Measurements from ENCODE around the gene SPANXD. TPM values are rescaled to one million over a fixed set of nuclear protein-coding genes. Genes with fewer than 3 reads are reported as not detected.

SPANXD gene
- total and polyA plus RNA-seq, 9 of the 15 experiments (the other 6 are each of a cell fraction or from before 2014, with no cell fraction given) = 0.20 TPM; not detected in 8

DNA sequence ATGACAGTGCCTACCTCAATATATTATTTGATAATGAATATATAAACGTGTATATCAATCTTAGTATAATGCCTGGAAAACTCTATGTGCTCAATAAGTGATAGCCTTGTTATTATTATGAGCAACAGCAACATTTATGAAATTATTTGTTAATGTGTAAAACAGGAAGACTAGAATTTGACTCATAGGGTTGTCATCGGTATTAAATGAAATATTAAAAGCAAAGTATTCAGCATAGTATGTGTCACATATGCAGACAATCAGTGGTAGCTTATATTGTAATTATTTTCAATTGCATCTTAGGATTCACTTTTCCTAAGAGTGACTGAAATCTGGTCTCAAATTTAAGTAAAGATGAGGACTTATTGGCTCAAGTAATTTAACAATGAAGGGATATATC lies 24.6 kb downstream of the SPANXD start:
- Histone ChIP-seq H3K27me3 (ENCODE audit: control insufficient read depth in 2 of 2, insufficient read depth in 2 of 2, low read length in 2 of 2) (no peaks in the 10 kb centered on the region), H3K79me2 (ENCODE audit: control insufficient read depth, insufficient read depth, low read length) (no peaks in the 10 kb centered on the region), H2AFZ (ENCODE audit: low read depth, low read length) (no peak overlapping the region), H3K4me3 (no peak overlapping the region), H3K9me3 (replicated peaks; ENCODE audit: control insufficient read depth, insufficient read depth, low read depth, low read length) (no peaks in the 10 kb centered on the region), H3K9me1 (ENCODE audit: control insufficient read depth, insufficient read depth, low read length) (no peaks in the 10 kb centered on the region), H3K4me2 (ENCODE audit: insufficient read depth, low read length) (no peak overlapping the region), H3K36me3 (ENCODE audit: control insufficient read depth, insufficient read depth, low read length) (no peaks in the 10 kb centered on the region), H4K20me1 (replicated peaks; ENCODE audit: control insufficient read depth, insufficient read depth, low read length) (no peaks in the 10 kb centered on the region), H3K9ac (ENCODE audit: insufficient read depth in 1 of 2, low read depth in 2 of 2, low read length in 2 of 2) (no peak overlapping the region), H3K4me1 (replicated peaks in 1 of 2; ENCODE audit: control insufficient read depth in 2 of 2, insufficient read depth in 2 of 2, low read length in 2 of 2) (no peaks in the 10 kb centered on the region), H3K27ac (ENCODE audit: extremely low read depth, low read depth, low read length) (no peak overlapping the region)
- BruUV-seq (replicated peaks) = no TSS peak
- intact Hi-C loops (cut with micrococcal nuclease) = no loop called here
- FAIRE-seq = no peak
- TF ChIP-seq HNRNPL (IDR thresholded peaks at IDR 0.05; ENCODE audit: low read depth, low read length) = no peak
- in situ Hi-C loops (cut with MboI) = no loop called here
- ChIA-PET POLR2A (no interaction called here), CTCF (ENCODE audit: low intra/inter-chr PET ratio) (no interaction called here)
- 0% methylated on average over 2 of the region's 2 CpGs for WGBS (ENCODE audit: insufficient coverage, low coverage, missing lambda C conversion rate)
- no peak for ATAC-seq
- DNase-seq (ENCODE audit: extremely low read depth in 1 of 4, low spot score in 3 of 4) = no peak

DNA sequence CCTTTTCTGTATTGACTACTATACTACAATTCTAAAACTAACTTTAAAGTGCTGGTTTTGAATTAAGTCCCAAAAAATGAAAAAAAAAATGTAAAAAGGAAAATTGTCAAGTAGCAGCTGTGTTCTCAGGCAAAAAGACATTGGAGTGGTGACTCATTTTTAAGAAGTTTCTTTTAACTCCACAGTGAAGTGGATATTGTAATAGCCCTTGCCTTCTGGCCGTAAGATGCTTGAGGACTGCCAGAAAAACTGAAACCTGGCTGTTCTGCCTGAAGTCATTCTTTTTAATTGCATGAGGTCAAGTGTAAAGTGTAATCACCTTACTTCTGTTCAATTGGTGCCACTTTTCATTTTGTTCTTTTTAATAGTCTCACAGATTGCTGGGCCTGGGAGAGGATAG lies 28.9 kb downstream of the SPANXD start:
- no TSS peak for BruUV-seq (replicated peaks)
- Histone ChIP-seq H3K4me2 (ENCODE audit: insufficient read depth, low read length) (no peak overlapping the region), H3K9me3 (replicated peaks; ENCODE audit: control insufficient read depth, insufficient read depth, low read depth, low read length) (no peaks in the 10 kb centered on the region), H3K9ac (ENCODE audit: insufficient read depth in 1 of 2, low read depth in 2 of 2, low read length in 2 of 2) (no peak overlapping the region), H3K79me2 (ENCODE audit: control insufficient read depth, insufficient read depth, low read length) (no peaks in the 10 kb centered on the region), H3K4me3 (no peak overlapping the region), H3K27me3 (ENCODE audit: control insufficient read depth in 2 of 2, insufficient read depth in 2 of 2, low read length in 2 of 2) (no peaks in the 10 kb centered on the region), H2AFZ (ENCODE audit: low read depth, low read length) (no peak overlapping the region), H3K36me3 (ENCODE audit: control insufficient read depth, insufficient read depth, low read length) (no peaks in the 10 kb centered on the region), H3K9me1 (ENCODE audit: control insufficient read depth, insufficient read depth, low read length) (no peaks in the 10 kb centered on the region), H4K20me1 (replicated peaks; ENCODE audit: control insufficient read depth, insufficient read depth, low read length) (no peaks in the 10 kb centered on the region), H3K27ac (ENCODE audit: extremely low read depth, low read depth, low read length) (no peak overlapping the region), H3K4me1 (replicated peaks in 1 of 2; ENCODE audit: control insufficient read depth in 2 of 2, insufficient read depth in 2 of 2, low read length in 2 of 2) (no peaks in the 10 kb centered on the region)
- in situ Hi-C loops (cut with MboI) = no loop called here
- TF ChIP-seq, protein P1, sequence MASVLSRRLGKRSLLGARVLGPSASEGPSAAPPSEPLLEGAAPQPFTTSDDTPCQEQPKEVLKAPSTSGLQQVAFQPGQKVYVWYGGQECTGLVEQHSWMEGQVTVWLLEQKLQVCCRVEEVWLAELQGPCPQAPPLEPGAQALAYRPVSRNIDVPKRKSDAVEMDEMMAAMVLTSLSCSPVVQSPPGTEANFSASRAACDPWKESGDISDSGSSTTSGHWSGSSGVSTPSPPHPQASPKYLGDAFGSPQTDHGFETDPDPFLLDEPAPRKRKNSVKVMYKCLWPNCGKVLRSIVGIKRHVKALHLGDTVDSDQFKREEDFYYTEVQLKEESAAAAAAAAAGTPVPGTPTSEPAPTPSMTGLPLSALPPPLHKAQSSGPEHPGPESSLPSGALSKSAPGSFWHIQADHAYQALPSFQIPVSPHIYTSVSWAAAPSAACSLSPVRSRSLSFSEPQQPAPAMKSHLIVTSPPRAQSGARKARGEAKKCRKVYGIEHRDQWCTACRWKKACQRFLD (CRISPR knock-in tag; IDR thresholded peaks at IDR 0.05) = no peak
- TF ChIP-seq NFE2L1 (tag; IDR thresholded peaks at IDR 0.05; ENCODE audit: borderline replicate concordance, low read depth) (no peak), TARDBP (IDR thresholded peaks at IDR 0.05) (no peak), FUS (optimal IDR thresholded peaks at IDR 0.05; ENCODE audit: low read depth, low read length) (no peak)
- TF ChIP-seq, protein P2, sequence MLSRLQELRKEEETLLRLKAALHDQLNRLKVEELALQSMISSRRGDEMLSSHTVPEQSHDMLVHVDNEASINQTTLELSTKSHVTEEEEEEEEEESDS (CRISPR knock-in tag; IDR thresholded peaks at IDR 0.05) = no peak
- TF ChIP-seq, protein P3, sequence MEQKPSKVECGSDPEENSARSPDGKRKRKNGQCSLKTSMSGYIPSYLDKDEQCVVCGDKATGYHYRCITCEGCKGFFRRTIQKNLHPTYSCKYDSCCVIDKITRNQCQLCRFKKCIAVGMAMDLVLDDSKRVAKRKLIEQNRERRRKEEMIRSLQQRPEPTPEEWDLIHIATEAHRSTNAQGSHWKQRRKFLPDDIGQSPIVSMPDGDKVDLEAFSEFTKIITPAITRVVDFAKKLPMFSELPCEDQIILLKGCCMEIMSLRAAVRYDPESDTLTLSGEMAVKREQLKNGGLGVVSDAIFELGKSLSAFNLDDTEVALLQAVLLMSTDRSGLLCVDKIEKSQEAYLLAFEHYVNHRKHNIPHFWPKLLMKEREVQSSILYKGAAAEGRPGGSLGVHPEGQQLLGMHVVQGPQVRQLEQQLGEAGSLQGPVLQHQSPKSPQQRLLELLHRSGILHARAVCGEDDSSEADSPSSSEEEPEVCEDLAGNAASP (IDR thresholded peaks at IDR 0.05) = no peak
- TF ChIP-seq, protein P4, sequence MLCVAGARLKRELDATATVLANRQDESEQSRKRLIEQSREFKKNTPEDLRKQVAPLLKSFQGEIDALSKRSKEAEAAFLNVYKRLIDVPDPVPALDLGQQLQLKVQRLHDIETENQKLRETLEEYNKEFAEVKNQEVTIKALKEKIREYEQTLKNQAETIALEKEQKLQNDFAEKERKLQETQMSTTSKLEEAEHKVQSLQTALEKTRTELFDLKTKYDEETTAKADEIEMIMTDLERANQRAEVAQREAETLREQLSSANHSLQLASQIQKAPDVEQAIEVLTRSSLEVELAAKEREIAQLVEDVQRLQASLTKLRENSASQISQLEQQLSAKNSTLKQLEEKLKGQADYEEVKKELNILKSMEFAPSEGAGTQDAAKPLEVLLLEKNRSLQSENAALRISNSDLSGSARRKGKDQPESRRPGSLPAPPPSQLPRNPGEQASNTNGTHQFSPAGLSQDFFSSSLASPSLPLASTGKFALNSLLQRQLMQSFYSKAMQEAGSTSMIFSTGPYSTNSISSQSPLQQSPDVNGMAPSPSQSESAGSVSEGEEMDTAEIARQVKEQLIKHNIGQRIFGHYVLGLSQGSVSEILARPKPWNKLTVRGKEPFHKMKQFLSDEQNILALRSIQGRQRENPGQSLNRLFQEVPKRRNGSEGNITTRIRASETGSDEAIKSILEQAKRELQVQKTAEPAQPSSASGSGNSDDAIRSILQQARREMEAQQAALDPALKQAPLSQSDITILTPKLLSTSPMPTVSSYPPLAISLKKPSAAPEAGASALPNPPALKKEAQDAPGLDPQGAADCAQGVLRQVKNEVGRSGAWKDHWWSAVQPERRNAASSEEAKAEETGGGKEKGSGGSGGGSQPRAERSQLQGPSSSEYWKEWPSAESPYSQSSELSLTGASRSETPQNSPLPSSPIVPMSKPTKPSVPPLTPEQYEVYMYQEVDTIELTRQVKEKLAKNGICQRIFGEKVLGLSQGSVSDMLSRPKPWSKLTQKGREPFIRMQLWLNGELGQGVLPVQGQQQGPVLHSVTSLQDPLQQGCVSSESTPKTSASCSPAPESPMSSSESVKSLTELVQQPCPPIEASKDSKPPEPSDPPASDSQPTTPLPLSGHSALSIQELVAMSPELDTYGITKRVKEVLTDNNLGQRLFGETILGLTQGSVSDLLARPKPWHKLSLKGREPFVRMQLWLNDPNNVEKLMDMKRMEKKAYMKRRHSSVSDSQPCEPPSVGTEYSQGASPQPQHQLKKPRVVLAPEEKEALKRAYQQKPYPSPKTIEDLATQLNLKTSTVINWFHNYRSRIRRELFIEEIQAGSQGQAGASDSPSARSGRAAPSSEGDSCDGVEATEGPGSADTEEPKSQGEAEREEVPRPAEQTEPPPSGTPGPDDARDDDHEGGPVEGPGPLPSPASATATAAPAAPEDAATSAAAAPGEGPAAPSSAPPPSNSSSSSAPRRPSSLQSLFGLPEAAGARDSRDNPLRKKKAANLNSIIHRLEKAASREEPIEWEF (CRISPR knock-in tag; IDR thresholded peaks at IDR 0.05) = no peak
- WGBS (ENCODE audit: insufficient coverage, low coverage, missing lambda C conversion rate) = 0% methylated on average over 1 of the region's 1 CpG
- POLR2A ChIA-PET = no interaction called here
- DNase-seq (ENCODE audit: extremely low read depth in 1 of 4, low spot score in 3 of 4) (no peak), FAIRE-seq (no peak), ATAC-seq (no peak)
- intact Hi-C loops (cut with micrococcal nuclease) = no loop called here
- CTCF ChIA-PET (ENCODE audit: low intra/inter-chr PET ratio) = no interaction called here
